ENCODE measurements around the gene LAIR1. TPM values are rescaled to one million over a fixed set of nuclear protein-coding genes. Genes with fewer than 3 reads are reported as not detected.

Gene LAIR1, protein sequence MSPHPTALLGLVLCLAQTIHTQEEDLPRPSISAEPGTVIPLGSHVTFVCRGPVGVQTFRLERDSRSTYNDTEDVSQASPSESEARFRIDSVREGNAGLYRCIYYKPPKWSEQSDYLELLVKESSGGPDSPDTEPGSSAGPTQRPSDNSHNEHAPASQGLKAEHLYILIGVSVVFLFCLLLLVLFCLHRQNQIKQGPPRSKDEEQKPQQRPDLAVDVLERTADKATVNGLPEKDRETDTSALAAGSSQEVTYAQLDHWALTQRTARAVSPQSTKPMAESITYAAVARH
- total RNA-seq (5.3 TPM), polyA plus RNA-seq (ENCODE audit: insufficient read depth in 1 of 8, insufficient read length in 8 of 8, low replicate concordance in 1 of 8) (10 to 100 TPM in 1 of 8 donors, 1 to 10 TPM in 7; 6.8 to 11.8 (median 7.4) TPM)
- long read RNA-seq, donor 1: 0 reads
- long read RNA-seq, donor 2: 0 reads
- long read RNA-seq, donor 3, full-length matches to known transcripts: 5 of 5 reads
- long read RNA-seq, donor 3, partial matches to known transcripts: 0 of 5 reads
- long read RNA-seq, donor 3, other reads (novel, unspliced or antisense): 0 of 5 reads
- long read RNA-seq, donor 4, full-length matches to known transcripts: 4 of 4 reads
- long read RNA-seq, donor 4, partial matches to known transcripts: 0 of 4 reads
- long read RNA-seq, donor 4, other reads (novel, unspliced or antisense): 0 of 4 reads
- long read RNA-seq, donor 5, full-length matches to known transcripts: 5 of 5 reads
- long read RNA-seq, donor 5, partial matches to known transcripts: 0 of 5 reads
- long read RNA-seq, donor 5, other reads (novel, unspliced or antisense): 0 of 5 reads
- long read RNA-seq, donor 6, full-length matches to known transcripts: 1 of 1 reads
- long read RNA-seq, donor 6, partial matches to known transcripts: 0 of 1 reads
- long read RNA-seq, donor 6, other reads (novel, unspliced or antisense): 0 of 1 reads
- long read RNA-seq, donor 7, full-length matches to known transcripts: 2 of 2 reads
- long read RNA-seq, donor 7, partial matches to known transcripts: 0 of 2 reads
- long read RNA-seq, donor 7, other reads (novel, unspliced or antisense): 0 of 2 reads
- long read RNA-seq, donor 8, partial matches to known transcripts: 0 of 2 reads
- long read RNA-seq, donor 8, other reads (novel, unspliced or antisense): 0 of 2 reads
- long read RNA-seq, donor 9, full-length matches to known transcripts: 3 of 3 reads
- long read RNA-seq, donor 9, partial matches to known transcripts: 0 of 3 reads
- long read RNA-seq, donor 9, other reads (novel, unspliced or antisense): 0 of 3 reads
- long read RNA-seq, donor 10, full-length matches to known transcripts: 2 of 2 reads
- long read RNA-seq, donor 10, partial matches to known transcripts: 0 of 2 reads
- long read RNA-seq, donor 10, other reads (novel, unspliced or antisense): 0 of 2 reads
- long read RNA-seq, donor 11, partial matches to known transcripts: 0 of 1 reads
- long read RNA-seq, donor 11, other reads (novel, unspliced or antisense): 0 of 1 reads

DNA sequence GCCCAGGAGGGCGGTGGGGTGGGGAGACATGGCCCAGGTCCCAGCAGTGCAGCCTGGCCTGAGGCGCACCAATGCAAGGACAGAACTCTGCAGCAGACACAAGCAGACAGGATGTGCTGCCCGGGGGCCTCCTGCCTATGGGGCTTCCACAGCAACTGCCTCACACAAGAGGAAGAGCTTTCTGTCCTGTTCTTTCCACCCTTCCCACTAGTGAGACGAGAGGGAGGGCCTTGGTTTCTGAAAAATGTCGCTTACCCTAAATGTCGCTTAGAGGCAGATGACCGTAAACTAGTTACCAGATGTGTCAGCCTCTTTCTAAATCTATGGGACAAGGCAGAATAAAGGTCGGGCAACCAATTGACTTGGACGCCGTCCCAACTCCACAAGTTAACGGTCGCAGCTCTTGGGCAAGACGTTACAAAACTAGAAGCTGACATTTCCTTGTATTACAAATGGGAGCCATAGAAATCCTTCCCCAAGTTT, at the start of gene LAIR1:
Gene LAIR1, minus strand, starts transcription at position 157 of the 483 bp plus-strand sequence. Its CDS starts 127 bp downstream, at position 30.
- H3K4me1 ChIP-seq (ENCODE audit: control insufficient read depth, insufficient read depth, low read length): peaks cover 4% of the 10 kb centered on the region
- no peaks in the 10 kb centered on the region for H3K27me3 ChIP-seq (ENCODE audit: control insufficient read depth, insufficient read depth, low read length)
- DNase-seq: peak; percentile 69
- WGBS (ENCODE audit: insufficient coverage): 26% methylated on average over 4 of the region's 13 CpGs
- H3K27ac ChIP-seq (ENCODE audit: low read length): peak within 1 kb of the TSS; percentile 72
- H3K9me3 ChIP-seq (replicated peaks; ENCODE audit: control insufficient read depth, low read depth, low read length): no peaks in the 10 kb centered on the region
- peak within 1 kb of the TSS; percentile 26 for H3K4me3 ChIP-seq (ENCODE audit: low read length)
- H3K36me3 ChIP-seq (ENCODE audit: control insufficient read depth, insufficient read depth, low read length): no peaks in the 10 kb centered on the region

DNA sequence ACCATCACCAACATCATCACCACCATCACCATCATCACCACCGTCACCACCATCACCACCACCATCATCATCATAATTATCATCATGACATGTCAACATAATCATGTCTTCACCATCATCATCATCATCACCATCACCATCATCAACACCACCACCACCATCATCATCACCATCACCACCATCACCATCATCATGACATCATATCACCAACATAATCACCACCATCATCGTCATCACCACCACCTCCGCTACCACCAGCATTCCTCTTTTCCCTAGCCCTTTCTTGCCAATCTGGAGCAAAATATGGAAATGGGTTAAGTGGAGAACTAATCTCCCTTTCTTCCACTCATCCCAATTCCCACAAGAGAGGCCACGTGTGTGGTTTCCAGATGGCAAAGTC, 49.4 kb upstream of the LAIR1 start:
- no peak overlapping the region for H3K4me3 ChIP-seq (ENCODE audit: low read length)

DNA sequence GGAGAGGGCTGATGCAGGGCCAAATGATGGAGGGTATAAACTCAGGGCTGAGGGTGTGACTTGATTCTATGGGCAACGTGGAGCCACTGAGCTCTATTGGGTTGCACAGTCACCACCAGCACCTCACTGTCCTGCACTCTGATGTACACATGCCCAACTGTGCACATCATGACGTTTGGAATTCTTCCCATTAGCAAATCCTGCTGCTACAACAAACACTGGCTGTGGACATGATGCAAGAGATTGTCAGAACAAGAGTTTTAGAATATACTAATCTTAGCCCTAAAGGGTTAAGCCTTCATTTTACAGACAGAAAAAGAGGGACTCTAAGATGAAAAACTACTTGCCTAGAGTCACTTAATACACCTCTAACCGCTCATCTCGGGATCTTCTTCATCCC, 48.1 kb upstream of the LAIR1 start:
- Histone ChIP-seq H3K27me3 (ENCODE audit: control insufficient read depth, insufficient read depth, low read length) (peaks cover 33% of the 10 kb centered on the region), H3K27ac (ENCODE audit: low read length) (no peak overlapping the region), H3K9me3 (replicated peaks; ENCODE audit: control insufficient read depth, low read depth, low read length) (no peaks in the 10 kb centered on the region), H3K36me3 (ENCODE audit: control insufficient read depth, insufficient read depth, low read length) (no peaks in the 10 kb centered on the region), H3K4me3 (ENCODE audit: low read length) (no peak overlapping the region), H3K4me1 (ENCODE audit: control insufficient read depth, insufficient read depth, low read length) (peaks cover 5% of the 10 kb centered on the region)
- DNase-seq: no peak
- WGBS (ENCODE audit: insufficient coverage): no CpG with 5 or more reads among the region's 4 CpGs

More for the DNA sequence above, 49.4 kb upstream of the LAIR1 start:
- Histone ChIP-seq H3K27ac (ENCODE audit: low read length) (no peak overlapping the region), H3K4me1 (ENCODE audit: control insufficient read depth, insufficient read depth, low read length) (peaks cover 11% of the 10 kb centered on the region), H3K36me3 (ENCODE audit: control insufficient read depth, insufficient read depth, low read length) (no peaks in the 10 kb centered on the region), H3K27me3 (ENCODE audit: control insufficient read depth, insufficient read depth, low read length) (peaks cover 39% of the 10 kb centered on the region), H3K9me3 (replicated peaks; ENCODE audit: control insufficient read depth, low read depth, low read length) (no peaks in the 10 kb centered on the region)
- 86% methylated on average over 1 of the region's 4 CpGs for WGBS (ENCODE audit: insufficient coverage)
- no peak for DNase-seq

DNA sequence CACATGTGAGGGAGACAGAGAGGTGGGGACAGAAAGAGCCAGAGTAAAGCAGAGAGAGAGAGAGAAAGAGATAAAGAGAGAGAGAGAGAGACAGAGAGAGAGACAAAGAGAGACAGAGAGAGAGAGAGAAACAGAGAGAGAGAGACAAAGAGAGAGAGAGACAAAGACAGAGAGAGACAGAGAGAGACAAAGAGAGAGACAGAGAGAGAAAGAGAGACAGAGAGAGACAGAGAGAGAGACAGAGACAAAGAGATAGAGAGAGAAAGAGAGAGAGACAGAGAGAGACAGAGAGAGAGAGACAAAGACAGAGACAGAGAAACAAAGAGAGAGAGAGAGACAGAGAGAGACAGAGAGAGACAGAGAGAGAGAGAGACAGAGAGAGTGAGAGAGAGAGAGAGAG, 46.3 kb upstream of the LAIR1 start:
- Histone ChIP-seq H3K27me3 (ENCODE audit: control insufficient read depth, insufficient read depth, low read length) (peaks cover 17% of the 10 kb centered on the region), H3K4me3 (ENCODE audit: low read length) (no peak overlapping the region), H3K4me1 (ENCODE audit: control insufficient read depth, insufficient read depth, low read length) (peaks cover 5% of the 10 kb centered on the region), H3K36me3 (ENCODE audit: control insufficient read depth, insufficient read depth, low read length) (no peaks in the 10 kb centered on the region), H3K27ac (ENCODE audit: low read length) (no peak overlapping the region), H3K9me3 (replicated peaks; ENCODE audit: control insufficient read depth, low read depth, low read length) (no peaks in the 10 kb centered on the region)
- DNase-seq: no peak

DNA sequence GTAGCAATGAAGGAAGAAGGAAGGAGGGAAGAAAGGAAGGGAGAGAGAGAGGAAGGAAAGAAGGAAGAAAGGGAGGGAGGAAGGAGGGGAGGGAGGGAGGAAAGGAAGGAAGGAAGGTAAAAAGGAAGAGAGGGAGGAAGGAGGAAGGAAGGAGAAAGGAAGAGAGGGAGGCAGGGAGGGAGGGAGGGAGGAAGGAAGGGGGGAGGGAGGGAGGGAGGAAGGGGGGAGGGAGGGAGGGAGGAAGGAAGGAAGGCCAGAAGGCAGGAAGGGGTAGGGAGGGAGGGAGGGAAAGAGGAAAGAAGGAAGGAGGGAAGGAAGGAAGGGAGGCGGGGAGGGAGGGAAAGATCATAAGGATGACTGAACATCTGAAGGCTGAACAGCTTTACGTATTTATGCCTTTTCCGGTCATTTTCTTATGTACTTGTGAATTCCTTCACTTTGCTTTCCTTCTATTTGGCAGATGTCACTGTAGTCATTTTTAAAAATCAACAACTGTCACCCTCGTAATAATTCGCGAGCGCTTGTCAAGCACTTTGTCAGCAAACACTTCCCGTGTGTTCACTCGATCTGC, 43.8 kb upstream of the LAIR1 start:
- H3K4me3 ChIP-seq (ENCODE audit: low read length): no peak overlapping the region
- 100% methylated on average over 1 of the region's 9 CpGs for WGBS (ENCODE audit: insufficient coverage)
- H3K27me3 ChIP-seq (ENCODE audit: control insufficient read depth, insufficient read depth, low read length): no peaks in the 10 kb centered on the region
- no peak for DNase-seq
- no peaks in the 10 kb centered on the region for H3K4me1 ChIP-seq (ENCODE audit: control insufficient read depth, insufficient read depth, low read length)
- H3K9me3 ChIP-seq (replicated peaks; ENCODE audit: control insufficient read depth, low read depth, low read length): no peaks in the 10 kb centered on the region
- no peaks in the 10 kb centered on the region for H3K36me3 ChIP-seq (ENCODE audit: control insufficient read depth, insufficient read depth, low read length)
- H3K27ac ChIP-seq (ENCODE audit: low read length): no peak overlapping the region

DNA sequence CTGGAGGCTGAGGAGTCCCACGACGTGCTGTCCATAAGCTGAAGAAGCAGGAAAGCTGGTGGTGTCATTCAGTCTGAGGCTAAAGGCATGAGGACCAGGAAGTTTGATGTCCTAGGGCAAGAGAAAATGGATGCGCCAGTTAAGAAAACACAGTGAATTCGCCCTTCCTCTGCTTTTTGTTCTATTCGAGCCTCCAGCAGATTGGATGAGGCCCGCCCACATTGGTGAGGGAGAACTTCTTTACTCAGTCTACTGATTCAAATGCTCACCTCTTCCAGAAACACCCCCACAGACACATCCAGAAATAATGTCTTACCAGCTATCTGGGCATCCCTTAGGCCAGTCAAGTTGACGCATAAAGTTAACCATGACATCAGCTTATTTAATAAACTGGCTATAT, 43.0 kb upstream of the LAIR1 start:
- Histone ChIP-seq H3K4me1 (ENCODE audit: control insufficient read depth, insufficient read depth, low read length) (no peaks in the 10 kb centered on the region), H3K4me3 (ENCODE audit: low read length) (no peak overlapping the region), H3K27ac (ENCODE audit: low read length) (no peak overlapping the region), H3K27me3 (ENCODE audit: control insufficient read depth, insufficient read depth, low read length) (no peaks in the 10 kb centered on the region), H3K9me3 (replicated peaks; ENCODE audit: control insufficient read depth, low read depth, low read length) (no peaks in the 10 kb centered on the region), H3K36me3 (ENCODE audit: control insufficient read depth, insufficient read depth, low read length) (no peaks in the 10 kb centered on the region)
- no peak for DNase-seq
- WGBS (ENCODE audit: insufficient coverage): 94% methylated on average over 3 of the region's 7 CpGs

DNA sequence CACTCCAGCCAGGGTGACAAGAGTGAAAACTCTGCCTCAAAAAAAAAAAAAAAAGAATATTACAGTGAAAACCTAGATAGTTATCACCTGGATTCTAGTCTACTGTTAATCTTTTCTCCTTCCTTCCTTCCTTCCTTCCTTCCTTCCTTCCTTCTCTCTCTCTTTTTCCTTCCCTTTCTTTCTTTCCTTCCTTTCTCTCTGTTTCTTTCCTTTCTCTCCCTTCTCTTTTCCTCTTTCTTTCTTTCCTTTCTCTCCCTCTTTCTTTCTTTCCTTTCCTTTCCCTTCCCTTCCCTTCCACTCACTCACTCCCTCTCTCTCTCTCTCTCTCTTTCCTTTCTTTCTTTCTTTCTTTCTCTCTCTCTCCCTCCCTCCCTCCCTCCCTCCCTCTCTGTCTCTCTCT, 40.9 kb upstream of the LAIR1 start:
- DNase-seq: no peak
- Histone ChIP-seq H3K4me1 (ENCODE audit: control insufficient read depth, insufficient read depth, low read length) (no peaks in the 10 kb centered on the region), H3K4me3 (ENCODE audit: low read length) (no peak overlapping the region), H3K36me3 (ENCODE audit: control insufficient read depth, insufficient read depth, low read length) (no peaks in the 10 kb centered on the region), H3K27ac (ENCODE audit: low read length) (no peak overlapping the region), H3K27me3 (ENCODE audit: control insufficient read depth, insufficient read depth, low read length) (no peaks in the 10 kb centered on the region), H3K9me3 (replicated peaks; ENCODE audit: control insufficient read depth, low read depth, low read length) (no peaks in the 10 kb centered on the region)

DNA sequence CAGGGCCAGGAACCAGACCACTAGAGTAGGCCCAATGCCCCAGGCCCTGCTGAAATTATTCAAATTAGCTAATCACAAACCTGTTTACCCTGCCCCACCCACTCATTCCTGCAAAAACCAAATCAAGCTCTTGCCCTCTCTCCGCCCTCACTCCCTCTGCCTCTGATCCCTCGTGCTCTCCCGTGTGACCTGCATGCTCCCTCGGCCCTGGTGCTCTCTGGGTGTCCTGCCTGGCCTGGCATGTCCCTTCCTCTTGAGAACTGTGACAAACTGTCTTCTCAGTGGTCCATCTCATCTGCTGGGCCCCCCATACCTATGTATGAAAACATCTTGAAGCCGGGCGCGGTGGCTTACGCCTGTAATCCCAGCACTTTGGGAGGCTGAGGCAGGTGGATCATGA, 38.3 kb upstream of the LAIR1 start:
- H3K27ac ChIP-seq (ENCODE audit: low read length): no peak overlapping the region
- H3K27me3 ChIP-seq (ENCODE audit: control insufficient read depth, insufficient read depth, low read length): no peaks in the 10 kb centered on the region
- DNase-seq: no peak
- no peaks in the 10 kb centered on the region for H3K4me1 ChIP-seq (ENCODE audit: control insufficient read depth, insufficient read depth, low read length)
- WGBS (ENCODE audit: insufficient coverage): 83% methylated on average over 8 of the region's 8 CpGs
- H3K9me3 ChIP-seq (replicated peaks; ENCODE audit: control insufficient read depth, low read depth, low read length): no peaks in the 10 kb centered on the region
- no peak overlapping the region for H3K4me3 ChIP-seq (ENCODE audit: low read length)
- no peaks in the 10 kb centered on the region for H3K36me3 ChIP-seq (ENCODE audit: control insufficient read depth, insufficient read depth, low read length)

DNA sequence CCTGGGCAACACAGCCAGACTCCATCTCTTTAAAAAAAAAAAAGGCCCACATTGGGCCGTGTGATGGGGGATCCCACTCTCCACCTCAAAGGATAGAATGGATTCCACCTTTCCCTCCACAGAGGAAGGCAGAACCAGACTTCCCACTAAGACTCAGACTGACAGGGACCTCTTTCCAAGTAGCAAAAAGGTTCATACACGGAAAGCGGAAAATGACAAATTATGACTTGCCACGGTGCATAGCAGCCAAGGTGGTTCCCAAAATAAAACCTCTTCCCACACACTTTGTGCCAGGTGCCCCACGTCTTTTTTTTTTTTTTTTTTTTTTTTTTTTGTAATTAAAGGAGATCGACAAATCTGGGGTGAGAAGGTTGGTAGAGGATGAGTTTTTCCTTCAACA, 36.2 kb upstream of the LAIR1 start:
- Histone ChIP-seq H3K9me3 (replicated peaks; ENCODE audit: control insufficient read depth, low read depth, low read length) (no peaks in the 10 kb centered on the region), H3K4me3 (ENCODE audit: low read length) (no peak overlapping the region), H3K27me3 (ENCODE audit: control insufficient read depth, insufficient read depth, low read length) (no peaks in the 10 kb centered on the region), H3K4me1 (ENCODE audit: control insufficient read depth, insufficient read depth, low read length) (no peaks in the 10 kb centered on the region), H3K36me3 (ENCODE audit: control insufficient read depth, insufficient read depth, low read length) (no peaks in the 10 kb centered on the region), H3K27ac (ENCODE audit: low read length) (no peak overlapping the region)
- DNase-seq: no peak
- no CpG with 5 or more reads among the region's 6 CpGs for WGBS (ENCODE audit: insufficient coverage)

Measured in muscle of leg (tissue), 16 donors.